OCI-LY3 (cell line): ENCODE measurements around the gene SRSF7.
"Not testable (repeated sequence)": the region's sequence is repeated elsewhere in the genome, so short reads cannot be mapped to it uniquely, and the experiment has no call there.

Experiments used
- H2AFZ ChIP-seq: fragments of 200-600, 300-600 bp; shearing (Covaris generic); 2 replicates; pipeline ENCODE4 v1.6.0; 2014; ENCODE audit warnings: antibody characterized with exemption, low read depth, low read length
- H3K27ac ChIP-seq: fragments of 200-600, 300-600 bp; sonication (generic); 2 replicates; pipeline ENCODE4 v1.5.1; 2014; ENCODE audit warnings: mild to moderate bottlenecking, low read length, moderate library complexity, mixed read lengths
- H3K27me3 ChIP-seq: fragments of 200-600, 300-600 bp; sonication (generic); 2 replicates; pipeline ENCODE4 v1.6.1; 2014; ENCODE audit warnings: low read depth, low read length, mixed read lengths
- H3K36me3 ChIP-seq: fragments of 200-600, 300-600 bp; sonication (generic); replicated peaks from 2 replicates; pipeline ENCODE3; 2014; ENCODE audit warnings: low read depth, low read length, mixed read lengths
- H3K4me1 ChIP-seq: fragments of 300-600, 200-600 bp; sonication (generic); 2 replicates; pipeline ENCODE4 v1.6.1; 2014; ENCODE audit warnings: low read length, mixed read lengths
- H3K4me2 ChIP-seq: fragments of 200-600, 300-600 bp; sonication (generic); 2 replicates; pipeline ENCODE4 v1.6.1; 2014; ENCODE audit warnings: low read length, mixed read lengths
- H3K4me3 ChIP-seq: fragments of 300-600, 200-600 bp; sonication (generic); 2 replicates; pipeline ENCODE4 v1.5.1; 2014; ENCODE audit warnings: antibody characterized with exemption, mild to moderate bottlenecking, low read length, moderate library complexity
- H3K79me2 ChIP-seq: fragments of 300-600, 200-600 bp; shearing (Covaris generic); 2 replicates; pipeline ENCODE4 v1.6.1; 2014; ENCODE audit warnings: mild to moderate bottlenecking, low read length, mixed read lengths
- H3K9ac ChIP-seq: fragments of 300-600, 200-600 bp; shearing (Covaris generic); 2 replicates; pipeline ENCODE4 v1.6.0; 2014; ENCODE audit warnings: mild to moderate bottlenecking, low read length, moderate library complexity
- H3K9me3 ChIP-seq: fragments of 200-600, 300-600 bp; shearing (Covaris generic); 2 replicates; pipeline ENCODE4 v1.6.1; 2014; ENCODE audit warnings: low read length, mixed read lengths; ENCODE audit not compliant: insufficient read depth
- H4K20me1 ChIP-seq: fragments of 200-600, 300-600 bp; sonication (generic); 2 replicates; pipeline ENCODE4 v1.6.1; 2016; ENCODE audit warnings: low read length, mixed read lengths; ENCODE audit not compliant: insufficient read depth
- CTCF ChIP-seq: fragments of 200-600, 300-600 bp; sonication (generic); IDR thresholded peaks from 2 replicates; pipeline ENCODE4 v1.5.1; 2014; ENCODE audit warnings: antibody characterized with exemption, low read length, low read depth
- EZH2phosphoT487 ChIP-seq: fragments of 200-600 bp; shearing (Covaris generic); IDR thresholded peaks from 2 replicates; pipeline ENCODE4 v1.6.1; 2018; ENCODE audit warnings: antibody characterized with exemption, mixed run types, low read depth

SRSF7 gene

GRCh38 chr2:38794235-38794946 lies 43.2 kb upstream of the SRSF7 start:
- H3K4me2 ChIP-seq = no peak overlapping the region
- H3K4me1 ChIP-seq = peaks cover 7% of the 10 kb centered on the region

GRCh38 chr2:38793511-38793910 lies 42.4 kb upstream of the SRSF7 start:
- H4K20me1 ChIP-seq = no peaks in the 10 kb centered on the region
- no peak overlapping the region for H2AFZ ChIP-seq
- no peak overlapping the region for H3K9ac ChIP-seq
- no peaks in the 10 kb centered on the region for H3K79me2 ChIP-seq
- H3K4me2 ChIP-seq = no peak overlapping the region
- no peak for TF ChIP-seq EZH2phosphoT487
- no peak for TF ChIP-seq CTCF
- no peak overlapping the region for H3K27ac ChIP-seq
- H3K4me3 ChIP-seq = no peak overlapping the region
- no peaks in the 10 kb centered on the region for H3K9me3 ChIP-seq
- no peaks in the 10 kb centered on the region for H3K36me3 ChIP-seq
- no peaks in the 10 kb centered on the region for H3K27me3 ChIP-seq
- peaks cover 7% of the 10 kb centered on the region for H3K4me1 ChIP-seq

More at GRCh38 chr2:38794235-38794946, 43.2 kb upstream of the SRSF7 start:
- Histone ChIP-seq H3K79me2 (no peaks in the 10 kb centered on the region), H4K20me1 (no peaks in the 10 kb centered on the region), H3K27ac (no peak overlapping the region), H3K4me3 (no peak overlapping the region), H3K36me3 (no peaks in the 10 kb centered on the region), H3K27me3 (no peaks in the 10 kb centered on the region), H3K9ac (no peak overlapping the region), H2AFZ (no peak overlapping the region), H3K9me3 (no peaks in the 10 kb centered on the region)
- TF ChIP-seq CTCF = no peak
- no peak for TF ChIP-seq EZH2phosphoT487

DNA sequence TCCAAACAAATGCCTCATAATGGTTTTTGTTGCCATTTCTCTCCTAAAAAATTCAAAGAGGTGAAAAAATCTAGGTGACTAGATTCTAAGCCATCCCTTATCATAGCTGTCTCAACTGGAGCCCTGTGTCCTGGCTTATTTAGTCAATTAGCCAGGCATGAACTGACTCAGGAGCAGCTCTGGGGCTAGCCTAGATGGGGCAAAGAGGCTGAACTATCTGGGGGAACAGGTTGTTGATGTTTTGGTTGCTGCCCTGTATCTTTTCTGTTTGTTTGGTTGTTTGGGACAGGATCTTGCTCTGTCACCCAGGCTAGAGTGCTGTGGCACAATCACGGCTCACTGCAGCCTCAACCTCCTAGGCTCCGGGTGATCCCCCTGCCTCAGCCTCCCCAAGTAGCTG lies 41.6 kb upstream of the SRSF7 start:
- Histone ChIP-seq H4K20me1 (no peaks in the 10 kb centered on the region), H3K36me3 (no peaks in the 10 kb centered on the region), H3K9me3 (no peaks in the 10 kb centered on the region), H3K27ac (no peak overlapping the region), H3K4me2 (no peak overlapping the region), H3K79me2 (no peaks in the 10 kb centered on the region), H3K27me3 (no peaks in the 10 kb centered on the region), H2AFZ (no peak overlapping the region), H3K4me1 (peaks cover 7% of the 10 kb centered on the region), H3K9ac (no peak overlapping the region), H3K4me3 (no peak overlapping the region)
- no peak for TF ChIP-seq CTCF
- TF ChIP-seq EZH2phosphoT487 = no peak

GRCh38 chr2:38792321-38792720 lies 41.2 kb upstream of the SRSF7 start:
- H3K9ac ChIP-seq = not testable (repeated sequence)

More at GRCh38 chr2:38792321-38792720, 41.2 kb upstream of the SRSF7 start:
- not testable (repeated sequence) for H4K20me1 ChIP-seq, H2AFZ ChIP-seq, H3K4me1 ChIP-seq, H3K9me3 ChIP-seq, H3K36me3 ChIP-seq, H3K4me2 ChIP-seq, H3K4me3 ChIP-seq, H3K27me3 ChIP-seq, H3K79me2 ChIP-seq, H3K27ac ChIP-seq
